Stimulated activated CD4-positive, alpha-beta T cell treated with anti-CD3 and anti-CD28 coated beads, Interleukin-4, amount 100 ng/mL, for 48 hours (primary cell): ENCODE results near the gene SEC31A.
"Not testable (repeated sequence)": the region's sequence is repeated elsewhere in the genome, so short reads cannot be mapped to it uniquely, and the experiment has no call there.

Experiments used
- DNase-seq, 2 donors: peaks; one replicate each; pipeline ENCODE4 v3.0.0-alpha.2; 2020; ENCODE audit warnings: low read depth in 2 of 2

SEC31A gene

DNA sequence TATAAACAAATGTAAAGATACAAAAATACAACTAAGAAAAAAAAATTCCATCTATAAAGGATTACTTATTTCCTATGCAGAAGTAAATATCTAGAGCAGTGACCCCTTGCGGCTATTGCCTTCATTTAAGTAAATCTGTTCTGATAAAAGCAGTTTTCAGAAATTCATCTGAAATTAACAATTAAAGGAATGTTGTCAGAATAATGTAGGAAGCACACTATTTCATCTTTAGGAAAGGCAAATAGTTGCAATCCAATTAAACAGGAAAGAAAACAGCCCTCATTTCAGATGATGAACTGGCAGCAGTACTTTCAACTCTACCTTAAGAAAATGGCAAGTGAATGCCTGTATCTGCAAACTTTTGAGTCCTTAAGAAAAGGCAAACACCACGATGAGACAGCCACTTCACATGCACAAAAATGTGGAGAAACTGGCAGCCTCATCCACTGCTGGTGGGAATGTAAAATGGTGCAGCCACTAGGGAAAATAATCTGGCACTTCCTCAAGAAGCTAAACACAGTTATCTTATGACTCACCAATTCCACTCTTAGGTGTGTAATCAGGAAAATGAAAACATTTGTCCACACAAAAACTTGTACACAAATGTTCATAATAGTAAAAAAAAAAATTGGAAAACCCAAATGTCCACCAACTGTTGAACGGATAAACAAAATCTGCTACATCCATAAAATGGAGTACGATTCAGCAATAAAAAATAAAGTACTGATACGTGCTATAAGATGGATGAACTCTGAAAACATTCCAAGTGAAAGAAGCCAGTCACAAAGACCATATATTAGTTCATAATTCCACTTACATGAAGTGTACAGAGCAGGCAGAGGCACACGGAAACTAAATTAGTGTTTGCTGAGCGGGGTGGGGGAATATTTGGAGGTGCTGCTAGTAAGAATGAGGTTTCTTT lies 7.6 kb upstream of the SEC31A start:
- DNase-seq = no peak

DNA sequence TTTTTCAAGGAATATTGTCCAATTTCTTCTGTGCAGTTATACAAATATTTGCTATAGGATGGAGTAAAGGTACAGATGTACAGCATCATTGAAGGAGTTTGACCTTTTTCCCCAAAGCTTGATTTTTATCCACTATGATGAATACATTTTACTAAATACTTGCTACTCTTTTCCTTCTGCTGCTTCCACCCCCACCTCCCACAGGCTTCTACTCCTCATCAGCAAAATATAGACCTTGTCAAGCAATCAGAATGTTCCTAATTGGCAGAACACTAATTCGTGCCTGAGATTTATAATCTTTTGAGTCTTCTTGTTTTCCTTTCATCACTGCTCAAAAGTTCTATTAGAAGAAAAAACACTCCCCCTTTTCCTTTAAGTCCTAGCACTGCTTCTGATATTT lies 5.8 kb upstream of the SEC31A start:
- no peak for DNase-seq

- no peak for DNase-seq
These were observed 3.0 kb upstream of the SEC31A start for GRCh38 chr4:82893942-82894341.

DNA sequence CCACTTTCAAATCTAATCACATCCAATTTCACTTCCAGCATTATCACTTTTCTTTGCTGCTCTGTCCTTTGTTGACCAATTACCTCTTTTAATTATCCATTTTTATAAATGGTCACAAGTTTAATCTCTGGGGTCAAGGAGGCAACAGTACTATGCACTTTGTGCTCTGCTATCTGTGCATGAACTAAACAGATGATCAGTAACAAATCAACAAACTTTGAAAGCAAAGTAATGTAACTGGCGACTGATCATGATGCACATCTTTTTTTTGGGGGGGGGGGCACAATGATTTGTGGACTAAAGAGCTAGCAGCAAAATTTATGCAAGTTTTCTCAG lies 1.5 kb upstream of the SEC31A start:
- no peak for DNase-seq

DNA sequence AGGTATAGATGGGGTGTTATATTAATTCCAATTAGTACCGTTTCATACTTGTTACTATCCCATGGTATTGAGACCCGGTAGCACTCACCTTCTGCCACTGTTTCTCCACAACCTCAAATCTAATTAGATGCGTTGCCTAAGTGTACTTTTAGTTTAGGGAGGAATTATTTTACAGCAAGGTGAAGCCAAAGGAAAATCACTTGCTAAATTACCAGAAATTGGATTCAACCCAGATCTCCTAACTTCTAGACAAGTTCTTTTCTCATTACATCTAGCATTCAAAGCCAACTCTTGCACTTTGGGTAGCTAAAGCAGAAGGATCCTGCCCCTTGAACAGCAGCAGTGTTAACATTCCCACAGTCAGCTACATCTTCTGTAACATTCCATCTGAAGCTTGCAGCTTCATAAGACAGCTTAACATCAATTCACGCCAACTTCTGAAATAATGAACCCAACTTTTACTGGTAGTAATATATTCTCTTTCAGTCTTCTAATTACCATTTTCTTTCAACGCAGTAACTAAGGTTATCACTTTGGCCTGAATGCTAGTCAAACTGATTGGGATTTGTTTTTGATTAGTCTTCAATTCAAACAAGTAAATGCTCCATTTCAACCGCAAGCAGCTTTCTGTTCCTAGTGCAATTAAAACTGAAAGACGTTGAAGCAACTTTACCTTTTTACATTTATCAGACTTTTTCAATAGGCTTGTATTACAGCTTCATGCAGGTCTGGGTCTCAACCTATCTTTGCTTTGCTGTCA lies 934 bp upstream of the SEC31A start:
- no peak for DNase-seq

- no peak for DNase-seq
These were observed 439 bp downstream of the SEC31A start for GRCh38 chr4:82890528-82890900.

DNA sequence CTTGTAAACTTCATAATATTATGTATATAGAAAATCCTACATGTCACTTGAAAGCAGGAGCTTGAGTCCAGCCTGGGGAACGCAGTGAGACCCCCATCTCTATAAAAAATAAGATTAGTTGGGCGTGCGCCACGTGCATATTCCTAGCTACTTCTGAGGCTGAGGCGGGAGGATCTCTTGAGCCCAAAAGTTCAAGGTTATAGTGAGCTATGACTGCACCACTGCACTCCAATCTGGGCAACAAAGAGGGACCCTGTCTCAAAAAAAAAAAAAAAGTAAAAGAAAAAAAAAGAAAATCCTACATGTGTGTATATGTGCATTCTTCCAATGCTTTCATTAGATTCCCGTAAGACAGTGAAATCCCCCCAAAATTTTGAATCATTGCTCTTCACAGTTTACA lies 1.7 kb downstream of the SEC31A start:
- DNase-seq = no peak

GRCh38 chr4:82886147-82886942 lies 4.6 kb downstream of the SEC31A start:
- no peak for DNase-seq

GRCh38 chr4:82885410-82885809 lies 5.5 kb downstream of the SEC31A start:
- DNase-seq = no peak

DNA sequence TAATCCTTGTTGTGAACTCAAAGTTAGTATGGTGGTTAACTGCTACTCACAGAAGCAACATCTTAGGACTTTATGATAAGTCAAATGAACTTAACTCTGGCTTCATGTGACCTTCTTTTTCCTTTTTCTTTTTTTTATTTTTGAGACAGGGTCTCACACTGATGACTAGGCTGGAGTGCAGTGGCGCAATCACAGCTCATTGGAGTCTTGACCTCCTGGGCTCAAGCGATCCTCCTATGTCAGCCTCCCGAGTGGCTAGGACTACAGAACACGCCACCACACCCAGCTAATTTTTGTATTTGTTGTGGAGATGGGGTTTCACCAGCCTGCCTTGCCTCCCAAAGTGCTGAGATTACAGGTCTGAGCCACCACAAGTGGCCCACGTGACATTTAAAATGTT lies 22.4 kb downstream of the SEC31A start:
- DNase-seq = no peak

DNA sequence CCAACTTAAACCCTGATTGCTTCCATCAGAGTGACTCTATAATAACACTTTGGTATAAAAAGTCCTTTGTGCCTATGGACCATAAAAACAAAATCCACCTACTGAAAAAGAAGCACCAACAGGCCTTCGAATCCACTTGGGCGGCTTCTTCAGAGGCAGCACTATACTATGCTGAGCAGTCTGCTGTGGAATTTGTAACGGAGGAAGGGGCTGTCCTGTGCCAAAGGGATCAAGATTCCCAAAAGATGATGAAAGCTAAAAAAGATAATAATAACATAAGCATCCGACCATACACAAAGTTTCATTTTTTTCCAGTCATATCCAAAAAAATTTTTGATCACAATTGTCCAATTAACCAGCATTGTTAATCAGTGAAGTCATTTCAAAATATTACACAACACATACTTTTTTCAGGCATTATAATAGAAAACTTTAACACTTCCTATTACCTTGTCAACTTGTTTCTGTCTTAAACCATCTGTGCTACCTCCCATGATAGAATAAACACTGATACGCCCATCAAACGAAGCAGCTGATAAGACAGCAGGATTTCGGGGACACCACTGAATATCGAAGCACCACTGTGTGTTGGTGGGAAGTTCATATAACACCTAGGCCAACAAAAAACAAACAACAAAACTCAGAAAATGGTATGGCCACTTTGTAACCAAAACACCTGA lies 24.1 kb downstream of the SEC31A start:
- DNase-seq = no peak

DNA sequence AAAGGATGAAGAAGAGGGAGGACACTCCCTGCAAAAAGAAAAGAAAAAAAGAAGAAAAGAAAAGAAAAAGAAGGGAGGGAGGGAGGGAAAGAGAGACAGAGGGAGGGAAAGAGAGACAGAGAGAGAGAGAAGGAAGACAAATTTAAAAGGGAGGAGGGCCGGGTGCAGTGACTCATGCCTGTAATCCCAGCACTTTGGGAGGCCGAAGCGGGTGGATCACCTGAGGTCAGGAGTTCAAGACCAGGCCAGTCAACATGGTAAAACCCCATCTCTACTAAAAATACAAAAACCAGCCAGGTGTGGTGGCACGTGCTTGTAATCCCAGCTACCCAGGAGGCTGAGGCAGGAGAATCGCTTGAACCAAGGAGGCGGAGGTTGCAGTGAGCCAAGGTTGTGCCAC lies 24.9 kb downstream of the SEC31A start:
- not testable (repeated sequence) for DNase-seq

DNA sequence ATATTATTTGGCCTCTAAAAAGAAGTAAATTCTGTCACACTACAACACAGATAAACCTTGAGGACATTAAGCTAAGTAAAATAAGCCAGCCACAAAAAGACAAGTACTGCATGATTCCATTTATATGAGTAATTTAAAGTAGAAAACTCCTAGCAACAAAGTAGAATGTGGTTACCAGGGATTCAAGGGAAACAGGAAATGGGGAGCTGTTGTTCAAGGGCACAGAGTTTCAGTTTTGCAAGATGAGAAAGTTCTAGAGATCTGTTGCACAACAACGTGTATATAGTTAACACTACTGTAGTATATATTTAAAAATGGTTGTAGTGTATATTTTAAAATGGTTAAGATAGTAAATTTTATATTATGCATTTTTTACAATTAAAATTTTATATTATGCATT lies 25.4 kb downstream of the SEC31A start:
- no peak for DNase-seq

GRCh38 chr4:82864336-82864979 lies 26.5 kb downstream of the SEC31A start:
- DNase-seq = peak in 1 of 2 donors; percentile 4

GRCh38 chr4:82861529-82861928 lies 29.4 kb downstream of the SEC31A start:
- DNase-seq = no peak

GRCh38 chr4:82860487-82860886 lies 30.5 kb downstream of the SEC31A start:
- not testable (repeated sequence) for DNase-seq

DNA sequence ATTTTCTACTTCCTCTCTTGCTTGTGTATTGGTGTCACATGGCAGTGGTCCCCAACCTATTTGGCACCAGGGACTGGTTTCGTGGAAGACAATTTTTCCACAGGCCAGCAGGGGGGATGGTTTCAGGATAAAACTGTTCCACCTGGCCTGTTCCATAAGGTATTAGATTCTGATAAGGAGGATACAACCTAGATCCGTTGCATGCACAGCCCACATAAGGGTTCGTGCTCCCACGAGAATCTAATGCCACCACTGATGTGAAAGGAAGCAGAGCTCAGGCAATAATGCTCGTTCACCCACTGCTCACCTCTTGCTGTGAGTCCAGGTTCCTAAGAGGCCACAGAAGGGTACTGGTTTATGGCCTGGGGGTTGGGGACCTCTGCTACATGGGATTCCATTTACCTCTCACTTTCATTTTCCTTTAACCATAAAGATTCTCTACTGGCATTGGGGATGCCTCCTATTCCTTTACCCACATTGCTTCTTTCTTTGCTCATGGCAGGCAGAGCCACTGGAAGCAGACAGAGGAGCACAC lies 38.1 kb downstream of the SEC31A start:
- no peak for DNase-seq

GRCh38 chr4:82851885-82852750 lies 38.8 kb downstream of the SEC31A start:
- no peak for DNase-seq

GRCh38 chr4:82851318-82851717 lies 39.6 kb downstream of the SEC31A start:
- DNase-seq = no peak

- DNase-seq = no peak
These were observed 40.3 kb downstream of the SEC31A start for GRCh38 chr4:82850684-82851083.
